ENCODE results near the gene RHEX. TPM values are rescaled to one million over a fixed set of nuclear protein-coding genes. Genes with fewer than 3 reads are reported as not detected.

RHEX gene
- total RNA-seq, 1 experiment from 2014 or later = not detected

- H3K79me2 ChIP-seq (ENCODE audit: low read length) = no peaks in the 10 kb centered on the region
- no peaks in the 10 kb centered on the region for H3K9me2 ChIP-seq (replicated peaks; ENCODE audit: insufficient read depth, low read length)
- no peaks in the 10 kb centered on the region for H4K20me1 ChIP-seq (ENCODE audit: insufficient read depth, low read depth, low read length)
- H3K27ac ChIP-seq (ENCODE audit: low read length) = no peak overlapping the region
- no peak overlapping the region for H3K9ac ChIP-seq (ENCODE audit: low read length)
- H3K4me2 ChIP-seq (ENCODE audit: low read depth, low read length, poor library complexity, severe bottlenecking) = no peak overlapping the region
- H3K4me3 ChIP-seq (ENCODE audit: low read length) = no peak overlapping the region
- DNase-seq = no peak
- no peaks in the 10 kb centered on the region for H3K4me1 ChIP-seq (ENCODE audit: low read length)
- H3K36me3 ChIP-seq (ENCODE audit: insufficient read depth, low read length) = no peaks in the 10 kb centered on the region
- H3K9me3 ChIP-seq (ENCODE audit: low read length) = no peaks in the 10 kb centered on the region
- H3K27me3 ChIP-seq (ENCODE audit: low read length) = no peaks in the 10 kb centered on the region
- H2AFZ ChIP-seq (ENCODE audit: low read length) = no peak overlapping the region
Observed at GRCh38 chr1:206101351-206102045, 48.5 kb downstream of the RHEX start.

- Histone ChIP-seq H3K9me3 (ENCODE audit: low read length) (no peaks in the 10 kb centered on the region), H3K27me3 (ENCODE audit: low read length) (no peaks in the 10 kb centered on the region), H3K4me1 (ENCODE audit: low read length) (no peaks in the 10 kb centered on the region), H3K9ac (ENCODE audit: low read length) (no peak overlapping the region), H3K79me2 (ENCODE audit: low read length) (no peaks in the 10 kb centered on the region), H3K4me2 (ENCODE audit: low read depth, low read length, poor library complexity, severe bottlenecking) (no peak overlapping the region), H4K20me1 (ENCODE audit: insufficient read depth, low read depth, low read length) (no peaks in the 10 kb centered on the region), H3K36me3 (ENCODE audit: insufficient read depth, low read length) (no peaks in the 10 kb centered on the region), H2AFZ (ENCODE audit: low read length) (no peak overlapping the region), H3K9me2 (replicated peaks; ENCODE audit: insufficient read depth, low read length) (no peaks in the 10 kb centered on the region), H3K27ac (ENCODE audit: low read length) (no peak overlapping the region), H3K4me3 (ENCODE audit: low read length) (no peak overlapping the region)
- DNase-seq = no peak
Observed at GRCh38 chr1:206102292-206102936, 49.4 kb downstream of the RHEX start.

GRCh38 chr1:206103979-206104378 lies 51.0 kb downstream of the RHEX start:
- no peaks in the 10 kb centered on the region for H3K9me3 ChIP-seq (ENCODE audit: low read length)
- H3K9me2 ChIP-seq (replicated peaks; ENCODE audit: insufficient read depth, low read length) = no peaks in the 10 kb centered on the region
- H3K79me2 ChIP-seq (ENCODE audit: low read length) = no peaks in the 10 kb centered on the region
- DNase-seq = no peak
- no peaks in the 10 kb centered on the region for H3K4me1 ChIP-seq (ENCODE audit: low read length)
- H3K4me3 ChIP-seq (ENCODE audit: low read length) = no peak overlapping the region
- no peak overlapping the region for H2AFZ ChIP-seq (ENCODE audit: low read length)
- no peaks in the 10 kb centered on the region for H3K36me3 ChIP-seq (ENCODE audit: insufficient read depth, low read length)
- H3K9ac ChIP-seq (ENCODE audit: low read length) = no peak overlapping the region
- no peak overlapping the region for H3K27ac ChIP-seq (ENCODE audit: low read length)
- H3K27me3 ChIP-seq (ENCODE audit: low read length) = no peaks in the 10 kb centered on the region
- no peak overlapping the region for H3K4me2 ChIP-seq (ENCODE audit: low read depth, low read length, poor library complexity, severe bottlenecking)
- H4K20me1 ChIP-seq (ENCODE audit: insufficient read depth, low read depth, low read length) = no peaks in the 10 kb centered on the region

DNA sequence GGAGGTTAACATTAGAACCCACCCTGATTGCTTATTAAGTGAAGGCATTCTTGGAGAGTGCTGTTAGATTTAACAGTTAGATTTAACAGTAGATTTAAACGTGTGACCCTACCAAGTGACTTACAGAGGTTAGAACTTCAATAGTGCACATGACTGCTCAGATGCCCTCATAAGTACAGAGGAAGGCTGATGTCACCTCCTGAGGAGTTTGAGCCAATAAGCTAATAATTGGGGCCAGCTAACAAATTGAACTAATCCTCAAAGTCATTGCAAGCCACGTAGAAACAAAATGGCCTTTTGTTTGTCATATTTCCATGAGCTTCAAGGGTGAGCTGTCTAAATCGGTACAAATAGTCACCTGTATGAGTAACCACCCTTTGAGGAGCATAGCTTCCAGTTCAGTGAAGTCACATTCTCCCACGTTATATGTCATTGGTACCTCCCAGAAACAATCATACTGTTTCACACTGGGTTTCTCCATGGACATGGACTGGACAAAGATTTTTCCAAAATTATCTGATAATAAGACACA lies 52.6 kb downstream of the RHEX start:
- no peaks in the 10 kb centered on the region for H3K36me3 ChIP-seq (ENCODE audit: insufficient read depth, low read length)
- no peak overlapping the region for H3K4me3 ChIP-seq (ENCODE audit: low read length)
- no peaks in the 10 kb centered on the region for H3K27me3 ChIP-seq (ENCODE audit: low read length)
- H3K79me2 ChIP-seq (ENCODE audit: low read length) = no peaks in the 10 kb centered on the region
- H3K27ac ChIP-seq (ENCODE audit: low read length) = no peak overlapping the region
- DNase-seq = no peak
- no peaks in the 10 kb centered on the region for H3K9me2 ChIP-seq (replicated peaks; ENCODE audit: insufficient read depth, low read length)
- H4K20me1 ChIP-seq (ENCODE audit: insufficient read depth, low read depth, low read length) = no peaks in the 10 kb centered on the region
- H3K4me2 ChIP-seq (ENCODE audit: low read depth, low read length, poor library complexity, severe bottlenecking) = no peak overlapping the region
- H3K9ac ChIP-seq (ENCODE audit: low read length) = no peak overlapping the region
- H3K9me3 ChIP-seq (ENCODE audit: low read length) = no peaks in the 10 kb centered on the region
- no peak overlapping the region for H2AFZ ChIP-seq (ENCODE audit: low read length)
- no peaks in the 10 kb centered on the region for H3K4me1 ChIP-seq (ENCODE audit: low read length)

DNA sequence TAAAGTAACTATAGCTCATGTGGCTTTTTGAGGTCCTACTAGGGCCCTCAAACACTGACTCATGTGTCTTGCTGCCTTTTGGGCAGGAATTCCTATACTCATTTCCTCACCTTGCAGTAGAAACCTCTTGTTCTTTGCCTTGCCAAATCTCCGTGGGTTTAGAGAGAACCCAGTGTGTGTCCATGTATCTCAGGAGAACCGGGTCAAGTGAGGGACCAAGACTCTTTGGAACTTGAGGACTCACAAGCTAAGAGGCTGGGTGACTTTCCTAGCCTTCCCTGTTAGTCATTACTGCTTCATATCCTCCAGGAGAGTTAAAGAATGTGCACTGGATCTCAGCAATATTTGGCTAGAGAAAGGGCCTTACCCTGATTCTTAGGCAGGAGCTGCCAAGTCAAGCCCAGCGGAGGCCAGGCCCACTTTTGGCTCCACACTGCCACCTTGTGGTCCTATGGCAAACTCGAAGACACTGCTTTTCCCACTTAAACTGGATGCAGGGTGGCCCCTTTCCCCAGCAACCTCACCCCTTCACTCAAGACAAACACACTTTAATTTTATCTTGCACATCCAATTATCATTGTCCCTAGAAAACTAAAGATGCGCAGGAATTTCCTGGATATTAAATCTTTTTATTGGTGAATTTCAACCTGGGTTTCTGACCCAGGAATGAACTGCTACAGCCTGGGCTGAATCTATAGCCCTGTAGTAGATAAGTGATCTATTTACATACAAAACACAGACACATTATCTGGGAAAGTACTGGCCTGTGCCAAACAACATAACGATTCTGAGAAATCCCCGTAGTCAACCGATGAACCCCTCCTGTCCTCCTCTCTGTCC lies 53.6 kb downstream of the RHEX start:
- Histone ChIP-seq H3K4me3 (ENCODE audit: low read length) (no peak overlapping the region), H4K20me1 (ENCODE audit: insufficient read depth, low read depth, low read length) (no peaks in the 10 kb centered on the region), H3K36me3 (ENCODE audit: insufficient read depth, low read length) (no peaks in the 10 kb centered on the region), H3K4me1 (ENCODE audit: low read length) (no peaks in the 10 kb centered on the region), H2AFZ (ENCODE audit: low read length) (no peak overlapping the region), H3K9me2 (replicated peaks; ENCODE audit: insufficient read depth, low read length) (no peaks in the 10 kb centered on the region), H3K9ac (ENCODE audit: low read length) (no peak overlapping the region), H3K4me2 (ENCODE audit: low read depth, low read length, poor library complexity, severe bottlenecking) (no peak overlapping the region), H3K79me2 (ENCODE audit: low read length) (no peaks in the 10 kb centered on the region), H3K27me3 (ENCODE audit: low read length) (no peaks in the 10 kb centered on the region), H3K27ac (ENCODE audit: low read length) (no peak overlapping the region), H3K9me3 (ENCODE audit: low read length) (no peaks in the 10 kb centered on the region)
- DNase-seq = peak; percentile 90

- no peaks in the 10 kb centered on the region for H3K79me2 ChIP-seq (ENCODE audit: low read length)
- no peak overlapping the region for H2AFZ ChIP-seq (ENCODE audit: low read length)
- H3K4me3 ChIP-seq (ENCODE audit: low read length) = no peak overlapping the region
- H4K20me1 ChIP-seq (ENCODE audit: insufficient read depth, low read depth, low read length) = no peaks in the 10 kb centered on the region
- H3K27me3 ChIP-seq (ENCODE audit: low read length) = no peaks in the 10 kb centered on the region
- no peak overlapping the region for H3K27ac ChIP-seq (ENCODE audit: low read length)
- H3K4me2 ChIP-seq (ENCODE audit: low read depth, low read length, poor library complexity, severe bottlenecking) = no peak overlapping the region
- DNase-seq = no peak
- no peaks in the 10 kb centered on the region for H3K36me3 ChIP-seq (ENCODE audit: insufficient read depth, low read length)
- H3K9me3 ChIP-seq (ENCODE audit: low read length) = no peaks in the 10 kb centered on the region
- no peaks in the 10 kb centered on the region for H3K9me2 ChIP-seq (replicated peaks; ENCODE audit: insufficient read depth, low read length)
- H3K4me1 ChIP-seq (ENCODE audit: low read length) = no peaks in the 10 kb centered on the region
- no peak overlapping the region for H3K9ac ChIP-seq (ENCODE audit: low read length)
Observed at GRCh38 chr1:206107168-206107544, 54.2 kb downstream of the RHEX start.

GRCh38 chr1:206108635-206109034 lies 55.7 kb downstream of the RHEX start:
- no peaks in the 10 kb centered on the region for H3K9me3 ChIP-seq (ENCODE audit: low read length)
- H3K4me2 ChIP-seq (ENCODE audit: low read depth, low read length, poor library complexity, severe bottlenecking) = no peak overlapping the region
- no peak for DNase-seq
- no peaks in the 10 kb centered on the region for H3K79me2 ChIP-seq (ENCODE audit: low read length)
- no peak overlapping the region for H3K27ac ChIP-seq (ENCODE audit: low read length)
- no peak overlapping the region for H3K4me3 ChIP-seq (ENCODE audit: low read length)
- H3K36me3 ChIP-seq (ENCODE audit: insufficient read depth, low read length) = no peaks in the 10 kb centered on the region
- no peaks in the 10 kb centered on the region for H4K20me1 ChIP-seq (ENCODE audit: insufficient read depth, low read depth, low read length)
- no peaks in the 10 kb centered on the region for H3K4me1 ChIP-seq (ENCODE audit: low read length)
- no peaks in the 10 kb centered on the region for H3K27me3 ChIP-seq (ENCODE audit: low read length)
- H3K9me2 ChIP-seq (replicated peaks; ENCODE audit: insufficient read depth, low read length) = no peaks in the 10 kb centered on the region
- H2AFZ ChIP-seq (ENCODE audit: low read length) = no peak overlapping the region
- no peak overlapping the region for H3K9ac ChIP-seq (ENCODE audit: low read length)

- no peaks in the 10 kb centered on the region for H4K20me1 ChIP-seq (ENCODE audit: insufficient read depth, low read depth, low read length)
- no peaks in the 10 kb centered on the region for H3K27me3 ChIP-seq (ENCODE audit: low read length)
- no peaks in the 10 kb centered on the region for H3K9me2 ChIP-seq (replicated peaks; ENCODE audit: insufficient read depth, low read length)
- no peak overlapping the region for H3K4me2 ChIP-seq (ENCODE audit: low read depth, low read length, poor library complexity, severe bottlenecking)
- no peak overlapping the region for H3K9ac ChIP-seq (ENCODE audit: low read length)
- no peak overlapping the region for H3K27ac ChIP-seq (ENCODE audit: low read length)
- no peak overlapping the region for H2AFZ ChIP-seq (ENCODE audit: low read length)
- H3K4me1 ChIP-seq (ENCODE audit: low read length) = no peaks in the 10 kb centered on the region
- no peaks in the 10 kb centered on the region for H3K79me2 ChIP-seq (ENCODE audit: low read length)
- no peaks in the 10 kb centered on the region for H3K36me3 ChIP-seq (ENCODE audit: insufficient read depth, low read length)
- no peak for DNase-seq
- H3K4me3 ChIP-seq (ENCODE audit: low read length) = no peak overlapping the region
- H3K9me3 ChIP-seq (ENCODE audit: low read length) = no peaks in the 10 kb centered on the region
Observed at GRCh38 chr1:206109718-206110117, 56.7 kb downstream of the RHEX start.

All from Karpas-422 (cell line).